Inflammatory macrophage (primary cell): Measurements from ENCODE around the gene OOSP4B.
"Not testable (repeated sequence)": the region's sequence is repeated elsewhere in the genome, so short reads cannot be mapped to it uniquely, and the experiment has no call there.

ENCODE experiments used
- DNase-seq, 2 donors: peaks; one replicate each; pipeline ENCODE4 v3.0.0-alpha.2; 2020 to 2022
- total RNA-seq, 18 experiments: gene quantifications; one replicate each; lab custom pipeline; 2026; ENCODE audit warnings: mixed read lengths in 6 of 18, inconsistent platforms in 2 of 18; lab: John Stamatoyannopoulos, UW

OOSP4B gene
- total RNA-seq: 0 to 0.06 (median 0) reads per million in 18 experiments

GRCh38 chr11:60016881-60017280 lies at the start of gene OOSP4B:
TSS of gene OOSP4B (plus strand) at chr11:60017181.
- no peak for DNase-seq

GRCh38 chr11:59967677-59968394 lies 49.1 kb upstream of the OOSP4B start:
- DNase-seq: no peak

- no peak for DNase-seq
Measured at GRCh38 chr11:59968395-59968783, 48.6 kb upstream of the OOSP4B start.

GRCh38 chr11:59973097-59973496 lies 43.9 kb upstream of the OOSP4B start:
- DNase-seq: no peak

- no peak for DNase-seq
Measured at GRCh38 chr11:59981106-59981770, 35.7 kb upstream of the OOSP4B start.

GRCh38 chr11:59982037-59982436 lies 34.9 kb upstream of the OOSP4B start:
- DNase-seq: not testable (repeated sequence)

GRCh38 chr11:59983212-59983611 lies 33.8 kb upstream of the OOSP4B start:
- no peak for DNase-seq

- no peak for DNase-seq
Measured at GRCh38 chr11:59984368-59984767, 32.6 kb upstream of the OOSP4B start.

GRCh38 chr11:59990421-59990820 lies 26.6 kb upstream of the OOSP4B start:
- DNase-seq: no peak

GRCh38 chr11:59992425-59992824 lies 24.6 kb upstream of the OOSP4B start:
- no peak for DNase-seq

- DNase-seq: no peak
Measured at GRCh38 chr11:59997800-59998199, 19.2 kb upstream of the OOSP4B start.

- no peak for DNase-seq
Measured at GRCh38 chr11:59999691-60000090, 17.3 kb upstream of the OOSP4B start.

- DNase-seq: no peak
Measured at GRCh38 chr11:60003729-60004128, 13.3 kb upstream of the OOSP4B start.

GRCh38 chr11:60005360-60005759 lies 11.6 kb upstream of the OOSP4B start:
- no peak for DNase-seq

GRCh38 chr11:60018058-60018457 lies 1.1 kb downstream of the OOSP4B start:
- DNase-seq: no peak

GRCh38 chr11:60020376-60020775 lies 3.4 kb downstream of the OOSP4B start:
- DNase-seq: not testable (repeated sequence)

GRCh38 chr11:60029015-60029632 lies 12.1 kb downstream of the OOSP4B start:
- no peak for DNase-seq

- no peak for DNase-seq
Measured at GRCh38 chr11:60040109-60040508, 23.1 kb downstream of the OOSP4B start, which contains the start of gene OOSP2. TSS of gene OOSP2 (plus strand) at chr11:60040409. CDS start at chr11:60040460, 51 bp downstream.

GRCh38 chr11:60050422-60050821 lies 33.4 kb downstream of the OOSP4B start:
- DNase-seq: not testable (repeated sequence)

- not testable (repeated sequence) for DNase-seq
Measured at GRCh38 chr11:60050839-60051238, 33.9 kb downstream of the OOSP4B start.

GRCh38 chr11:60056349-60056969 lies 39.5 kb downstream of the OOSP4B start, which contains the start of gene MS4A3:
TSS of gene MS4A3 (plus strand) at chr11:60056665. CDS start at chr11:60061161, 4,496 bp downstream.
- DNase-seq: peak; percentile 68 to 74

GRCh38 chr11:60059052-60059451 lies 42.1 kb downstream of the OOSP4B start:
- no peak for DNase-seq
